Activated CD4-positive, alpha-beta T cell treated with anti-CD3 and anti-CD28 coated beads, Interleukin-2, Interleukin-6, amounts not matched to agents 100 ng/mL and 50 ng/mL, durations not matched to agents 16 hours and 8 hours (primary cell): ENCODE measurements around the gene HIPK3.
"Not testable (repeated sequence)": the region's sequence is repeated elsewhere in the genome, so short reads cannot be mapped to it uniquely, and the experiment has no call there.

ENCODE experiments used
- DNase-seq: peaks from one replicate; pipeline ENCODE4 v3.0.0-alpha.2; 2020

Gene HIPK3

DNA sequence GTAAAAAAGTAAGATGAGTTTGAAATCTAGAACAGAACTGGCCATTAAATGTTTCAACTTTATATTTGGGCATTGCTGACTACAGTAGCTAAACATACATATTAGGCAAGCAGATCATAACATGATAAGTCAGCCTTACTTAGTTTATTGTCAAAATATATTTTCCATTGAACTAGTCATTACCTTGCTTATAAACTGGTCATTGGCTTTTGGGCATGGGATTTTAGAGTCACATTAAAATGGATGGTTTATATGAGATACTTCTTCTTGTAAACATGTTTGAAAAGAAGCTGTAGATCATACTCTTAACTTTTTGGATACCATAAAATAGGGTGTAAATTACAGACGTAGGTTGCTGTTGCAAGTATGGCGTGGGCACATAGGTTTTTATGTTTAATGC lies 2.7 kb downstream of the HIPK3 start:
- DNase-seq: no peak

DNA sequence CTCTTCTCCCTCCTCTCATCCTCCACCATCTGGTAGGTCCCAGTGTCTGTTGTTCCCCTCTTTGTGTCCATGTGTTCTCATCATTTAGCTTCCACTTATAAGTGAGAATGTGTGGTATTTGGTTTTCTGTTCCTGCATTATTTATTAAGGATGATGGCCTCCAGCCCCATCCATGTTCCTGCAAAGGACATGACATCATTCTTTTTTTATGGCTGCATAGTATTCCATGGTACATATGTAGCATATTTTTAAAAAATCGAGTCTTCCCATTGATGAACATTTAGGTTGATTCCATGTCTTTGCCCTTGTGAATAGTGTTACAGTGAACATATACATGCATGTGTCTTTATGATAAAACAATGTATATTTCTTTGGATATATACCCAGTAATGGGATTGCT lies 4.2 kb downstream of the HIPK3 start:
- not testable (repeated sequence) for DNase-seq

DNA sequence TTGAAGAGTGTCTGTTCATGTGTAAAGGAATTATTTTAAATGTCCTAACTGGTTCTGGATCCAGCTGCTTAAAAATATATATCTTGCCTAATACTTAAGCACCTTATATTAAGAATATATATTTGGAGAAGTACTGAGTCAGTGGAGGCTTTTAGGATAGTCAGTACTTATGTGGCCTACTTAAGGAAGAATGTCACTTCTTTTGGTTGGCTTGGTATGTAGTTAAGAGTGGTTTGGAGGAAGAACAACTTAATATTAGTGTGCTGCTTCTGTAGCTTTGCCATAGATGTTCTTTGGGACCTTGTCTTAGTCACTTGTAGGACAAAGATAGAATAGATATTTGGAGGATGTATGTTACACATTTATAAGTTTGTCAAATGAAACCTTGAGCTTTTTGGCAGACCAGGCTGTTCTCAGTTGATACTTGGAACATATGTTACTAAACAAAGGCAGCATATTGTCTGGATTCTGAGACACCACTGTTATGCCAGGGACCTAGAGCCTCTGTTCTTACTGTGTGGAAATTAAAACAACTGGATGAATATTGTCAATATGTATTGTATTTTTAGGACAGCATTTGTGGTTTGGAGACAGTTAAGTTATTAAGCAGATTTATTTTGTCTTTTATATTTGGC lies 4.9 kb downstream of the HIPK3 start:
- no peak for DNase-seq

DNA sequence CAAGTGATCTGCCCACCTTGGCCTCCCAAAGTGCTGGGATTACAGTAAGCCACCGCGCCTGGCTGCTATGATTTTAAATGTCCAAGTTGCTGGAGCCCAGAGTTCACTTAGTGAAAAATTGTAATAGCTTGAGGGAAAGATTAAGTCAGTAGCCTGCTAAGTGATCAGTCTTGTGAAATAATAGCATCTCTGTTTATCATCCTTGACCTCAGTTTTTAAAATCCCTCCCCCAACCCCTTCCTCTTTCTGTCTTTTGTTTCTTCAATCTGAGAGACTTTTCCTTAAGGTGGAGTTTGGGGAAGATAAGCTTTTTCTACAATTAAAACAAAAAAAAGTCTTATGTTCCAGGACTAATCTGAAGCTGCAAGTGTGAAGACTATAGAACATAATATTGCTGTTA lies 6.4 kb downstream of the HIPK3 start:
- DNase-seq: no peak

DNA sequence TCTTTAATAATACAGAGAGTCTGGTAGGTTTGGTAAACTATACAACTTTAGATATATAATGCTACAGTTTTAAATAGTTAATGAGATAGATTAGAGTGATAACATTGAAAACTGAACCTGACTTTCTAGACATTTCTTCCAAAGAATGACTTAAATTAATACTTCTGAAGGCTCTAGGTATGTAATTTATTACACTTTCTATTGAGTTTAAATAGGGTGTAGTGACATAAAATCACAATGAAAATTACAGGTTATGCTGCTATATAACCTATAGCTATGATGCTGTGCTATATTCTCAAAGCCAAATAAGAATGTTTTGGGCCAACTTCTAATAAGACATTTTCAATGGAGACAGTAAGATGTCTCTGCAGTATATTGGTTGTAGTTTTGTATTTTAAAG lies 7.7 kb downstream of the HIPK3 start:
- DNase-seq: no peak

DNA sequence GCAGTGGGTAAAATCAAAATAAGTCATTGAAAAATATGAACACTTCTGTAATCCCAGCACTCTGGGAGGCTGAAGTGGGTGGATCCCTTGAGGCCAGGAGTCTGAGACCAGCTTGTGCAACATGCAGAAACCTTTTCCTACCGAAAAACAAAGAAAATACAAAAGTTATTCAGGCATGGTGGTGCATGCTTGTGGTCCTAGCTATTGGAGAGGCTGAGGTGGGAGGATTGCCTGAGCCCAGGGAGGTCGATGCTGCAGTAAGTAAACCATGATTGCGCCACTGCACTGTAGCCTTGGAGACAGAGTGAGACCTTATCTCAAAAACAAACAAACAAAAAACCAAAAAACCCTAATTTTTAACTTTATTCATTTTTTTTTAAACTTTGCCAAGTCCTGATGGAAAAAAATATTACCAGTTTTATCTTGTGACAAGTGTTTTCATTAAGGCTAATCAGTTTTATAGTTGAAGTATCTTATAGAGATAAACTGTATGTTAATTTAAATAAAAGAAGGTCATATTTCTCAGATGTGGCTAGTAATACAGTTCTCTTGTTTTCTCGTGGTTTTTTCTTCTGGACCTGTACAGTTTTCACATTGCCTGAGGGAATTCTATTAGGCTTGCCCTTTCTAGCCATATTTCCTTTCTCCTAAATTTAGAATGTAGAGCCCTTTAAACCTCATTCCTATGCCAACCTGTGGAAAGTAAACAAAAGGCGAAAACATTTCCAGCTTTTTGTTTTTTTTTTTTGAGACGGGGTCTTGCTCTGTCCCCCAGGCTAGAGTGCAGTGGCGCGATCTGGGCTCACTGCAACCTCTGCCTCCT lies 9.4 kb downstream of the HIPK3 start:
- no peak for DNase-seq

DNA sequence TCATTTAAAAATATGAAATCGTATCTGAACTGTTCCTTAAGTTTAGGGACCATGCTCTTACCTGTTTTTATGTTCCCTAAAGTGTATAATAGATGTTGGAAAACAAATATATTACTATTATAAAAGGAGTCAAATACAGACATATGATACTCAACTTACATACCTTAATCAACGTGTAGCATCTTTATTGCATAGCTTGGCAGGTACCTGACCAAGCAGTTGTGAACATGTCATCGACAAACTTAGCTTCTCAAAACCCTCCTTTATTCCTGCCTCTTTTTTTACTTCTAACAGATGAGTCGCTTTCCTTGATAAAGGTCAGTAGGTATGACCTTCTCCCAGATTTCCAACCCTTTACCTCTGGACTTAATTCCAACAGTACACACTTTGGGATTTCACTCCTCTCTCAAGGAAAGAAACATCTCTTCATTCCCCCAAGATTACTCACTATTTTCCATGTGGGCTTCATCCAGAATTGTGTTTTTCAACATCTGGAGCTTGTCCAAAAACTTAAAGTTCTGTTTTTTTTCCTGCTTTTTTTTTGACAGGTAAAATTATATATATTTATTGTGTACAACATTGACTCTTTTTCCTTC lies 11.9 kb downstream of the HIPK3 start:
- no peak for DNase-seq

DNA sequence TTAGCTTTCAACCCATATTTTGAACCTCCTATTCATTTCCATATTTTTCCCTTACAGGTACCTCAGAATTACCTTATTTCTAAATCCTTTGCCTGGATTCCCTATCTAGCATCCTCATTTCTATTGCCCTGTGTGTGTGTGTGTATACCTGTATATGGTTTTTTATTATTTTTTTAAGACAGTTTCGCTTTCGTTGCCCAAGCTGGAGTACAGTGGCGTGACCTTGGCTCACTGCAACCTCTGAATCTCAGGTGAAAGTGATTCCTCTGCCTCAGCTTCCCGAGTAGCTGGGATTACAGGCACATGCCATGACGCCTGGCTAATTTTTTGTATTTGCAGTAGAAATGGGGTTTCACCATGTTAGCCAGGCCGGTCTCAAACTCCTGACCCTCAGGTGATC lies 12.6 kb downstream of the HIPK3 start:
- no peak for DNase-seq

DNA sequence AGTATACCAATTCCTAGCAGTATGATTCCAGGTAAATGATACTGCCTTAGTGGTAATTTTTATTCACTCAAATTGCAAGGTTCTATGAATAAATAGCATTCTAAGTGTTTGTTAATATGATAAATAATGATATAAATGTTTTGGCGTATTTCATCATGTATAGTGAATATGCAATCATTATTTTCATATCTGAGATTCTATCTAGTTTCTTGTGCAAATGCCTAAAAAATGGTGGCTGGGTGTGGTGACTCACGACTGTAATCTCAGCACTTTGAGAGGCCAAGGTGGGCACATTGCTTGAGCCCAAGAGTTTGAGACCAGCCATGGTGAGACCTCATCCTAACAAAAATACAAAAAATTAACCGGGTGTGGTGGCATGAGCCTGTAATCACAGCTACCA lies 13.9 kb downstream of the HIPK3 start:
- DNase-seq: no peak

DNA sequence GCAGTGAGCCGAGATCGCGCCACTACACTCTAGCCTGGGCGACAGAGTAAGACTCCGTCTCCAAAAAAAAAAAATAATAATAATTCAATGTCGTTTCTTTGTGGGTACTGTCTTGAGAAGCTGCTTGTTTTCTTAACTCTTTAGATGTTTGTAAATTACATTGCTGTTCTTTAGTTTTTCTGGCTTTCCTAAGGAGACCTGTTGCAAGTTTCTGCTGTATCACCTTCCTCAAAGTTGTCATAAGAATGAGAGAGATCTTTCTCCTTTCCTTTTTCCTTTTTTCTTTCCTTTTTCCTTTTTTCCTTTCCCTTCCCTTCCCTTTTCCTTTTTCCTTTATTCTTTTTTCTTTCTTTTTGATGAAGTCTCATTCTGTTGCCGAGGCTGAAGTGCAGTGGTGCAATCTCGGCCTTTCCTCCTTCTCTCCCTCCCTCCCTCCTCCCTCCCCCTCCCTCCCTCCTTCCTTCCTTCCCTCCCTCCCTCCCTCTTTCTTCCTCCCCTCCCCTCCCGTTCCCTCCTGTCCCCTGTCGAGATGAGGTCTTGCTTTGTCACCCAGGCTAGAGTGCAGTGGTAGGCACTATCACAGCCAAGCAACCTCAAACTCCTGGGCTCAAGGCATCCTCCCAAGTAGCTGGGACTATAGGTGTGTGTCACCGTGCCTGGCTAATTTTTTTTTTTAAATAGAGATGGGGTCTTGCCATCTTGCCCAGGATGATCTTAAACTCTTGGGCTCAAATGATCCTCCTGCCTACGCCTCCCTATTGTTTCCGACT lies 15.3 kb downstream of the HIPK3 start:
- DNase-seq: no peak

DNA sequence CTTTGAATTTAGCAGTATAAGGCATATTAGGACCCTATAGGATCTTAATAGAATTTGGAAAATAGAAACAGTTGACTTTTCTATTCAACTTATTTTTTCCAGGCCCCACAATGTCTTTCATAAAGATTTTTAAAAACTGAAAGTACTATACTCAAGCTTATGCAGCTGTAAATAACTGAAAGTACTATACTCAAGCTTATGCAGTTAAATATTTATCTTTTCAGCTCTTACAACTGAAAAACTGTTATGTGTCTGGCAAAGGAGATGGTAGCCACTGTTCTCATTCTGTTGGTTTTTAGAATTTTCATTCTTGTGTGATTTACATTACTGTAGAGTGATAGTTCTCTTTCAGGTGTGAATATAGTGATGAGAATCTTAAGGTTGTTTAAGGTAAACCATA lies 16.5 kb downstream of the HIPK3 start:
- DNase-seq: no peak

DNA sequence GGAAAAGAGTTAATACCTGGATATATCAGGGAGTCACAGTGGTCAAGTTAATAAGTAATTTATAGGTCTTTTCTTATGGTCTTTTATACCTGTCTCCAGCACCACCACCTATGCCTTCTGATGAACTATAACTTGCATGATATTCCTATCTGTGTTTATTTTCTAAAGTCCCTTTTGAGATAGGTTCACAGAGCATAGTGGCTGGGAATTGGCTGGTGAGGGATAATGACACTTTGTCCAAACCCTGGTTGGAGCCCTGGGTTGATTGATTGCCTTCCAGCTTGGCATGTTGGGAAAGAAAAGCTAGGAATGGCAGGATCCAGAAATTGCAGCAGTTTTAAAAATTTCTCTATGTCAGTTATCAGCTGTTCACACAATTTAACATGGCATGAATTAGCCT lies 23.2 kb downstream of the HIPK3 start:
- DNase-seq: no peak

DNA sequence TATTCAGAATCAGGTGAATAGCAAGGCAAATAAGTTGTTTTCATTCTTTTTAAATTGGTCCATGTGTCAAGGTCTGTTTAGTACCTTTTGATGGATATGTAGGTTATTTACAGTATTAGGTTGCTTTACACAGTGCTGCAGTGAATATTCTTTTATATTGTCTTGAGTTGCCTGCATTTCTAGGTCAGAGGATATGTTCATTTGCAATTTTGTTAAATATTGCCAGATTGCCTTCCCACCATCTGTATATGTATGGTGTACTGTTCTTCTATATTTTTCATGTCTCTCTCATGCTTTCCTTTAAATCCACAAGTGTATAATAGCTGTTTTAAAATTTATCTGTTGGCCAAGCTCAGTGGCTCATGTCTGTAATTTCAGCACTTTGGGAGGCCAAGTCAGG lies 24.6 kb downstream of the HIPK3 start:
- no peak for DNase-seq

DNA sequence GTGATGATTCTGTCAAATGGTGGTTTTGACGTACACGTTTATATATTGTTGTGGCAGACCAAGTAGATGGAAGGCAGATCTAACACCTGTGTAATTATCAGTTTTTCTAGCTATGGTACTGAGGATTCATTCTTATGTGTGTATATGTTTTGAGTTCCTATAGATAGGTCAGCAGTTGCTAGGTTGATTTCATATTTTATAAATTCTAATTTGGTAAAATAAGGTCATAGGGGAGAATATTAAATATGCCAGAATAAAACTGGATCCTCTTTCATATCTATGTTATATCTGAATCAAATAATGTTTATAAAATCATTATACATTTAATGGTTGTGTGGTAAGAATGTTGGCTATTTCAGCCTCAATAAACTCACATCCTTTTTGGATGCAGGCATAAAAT lies 27.6 kb downstream of the HIPK3 start:
- DNase-seq: no peak

DNA sequence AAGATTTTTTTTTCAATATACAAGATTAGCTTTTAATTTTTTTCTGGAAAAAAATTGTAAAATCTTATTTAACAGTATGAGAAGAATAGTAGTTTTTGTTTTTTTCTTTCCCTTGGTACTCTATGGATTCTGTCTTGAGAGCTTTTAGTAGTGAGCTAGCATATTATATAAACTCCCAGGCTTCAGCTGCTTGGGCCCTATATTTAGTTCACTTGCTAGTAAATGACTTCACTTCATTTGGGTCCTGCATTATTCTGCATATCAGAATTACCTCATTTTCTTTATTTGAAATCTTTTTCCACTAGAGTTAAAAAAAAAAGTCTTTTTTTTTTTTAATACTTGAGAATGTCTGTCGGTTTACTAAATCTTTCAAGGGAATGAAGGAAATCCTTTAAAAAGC lies 33.1 kb downstream of the HIPK3 start:
- DNase-seq: no peak

DNA sequence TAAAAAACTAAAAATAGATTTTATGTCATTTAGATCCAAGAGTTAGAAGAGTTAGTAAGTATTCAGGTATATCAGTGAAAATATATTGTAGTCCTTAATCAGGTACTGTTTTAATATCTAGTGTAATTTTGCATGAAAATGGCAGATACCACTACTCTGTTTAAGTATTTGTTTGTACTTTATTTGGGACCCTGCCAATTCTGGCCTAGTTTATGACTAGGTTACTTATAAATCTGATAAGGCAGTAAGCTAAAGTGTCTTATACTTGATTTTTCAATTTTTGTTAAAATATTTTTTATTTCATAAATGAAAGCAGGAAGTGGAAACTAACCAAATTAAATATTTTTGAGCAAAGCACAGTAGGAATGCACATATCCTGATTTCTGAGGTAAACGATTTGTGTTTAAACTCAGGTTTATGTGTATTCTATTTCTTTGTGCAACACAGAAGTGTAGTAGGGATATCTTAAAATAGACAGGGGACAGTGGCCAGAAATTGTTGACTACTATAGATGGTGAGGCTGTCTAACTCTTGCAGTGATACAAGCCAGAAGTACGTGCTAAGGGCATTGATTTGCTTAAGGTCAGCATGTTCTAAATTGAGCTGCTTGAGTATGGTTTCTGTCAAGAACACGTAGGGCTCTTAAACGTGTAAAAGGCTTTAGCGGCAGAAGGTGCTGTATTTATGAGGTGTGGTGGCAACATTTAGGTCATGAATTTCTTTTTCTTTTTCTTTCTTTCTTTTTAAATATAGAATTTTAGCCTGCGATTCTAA lies 34.0 kb downstream of the HIPK3 start:
- DNase-seq: no peak

DNA sequence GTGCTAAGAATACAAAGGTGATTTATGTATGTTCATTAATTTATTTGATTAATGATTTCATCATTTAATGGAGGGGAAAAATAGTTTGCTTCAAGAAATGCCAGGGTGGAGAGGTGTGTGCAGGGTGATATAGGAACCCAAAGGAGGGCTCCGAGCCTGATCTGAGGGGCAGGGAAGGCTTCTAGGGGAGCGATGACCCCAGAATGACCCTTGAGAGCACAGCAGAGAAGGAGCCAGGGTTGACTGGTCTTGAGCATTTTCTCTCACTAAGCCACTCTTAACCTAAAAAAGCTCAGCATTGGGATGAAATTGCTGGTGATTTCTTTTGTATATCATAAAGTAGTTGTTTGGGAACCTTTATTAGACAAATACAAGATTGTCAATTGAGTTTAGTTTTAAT lies 35.1 kb downstream of the HIPK3 start:
- DNase-seq: no peak

DNA sequence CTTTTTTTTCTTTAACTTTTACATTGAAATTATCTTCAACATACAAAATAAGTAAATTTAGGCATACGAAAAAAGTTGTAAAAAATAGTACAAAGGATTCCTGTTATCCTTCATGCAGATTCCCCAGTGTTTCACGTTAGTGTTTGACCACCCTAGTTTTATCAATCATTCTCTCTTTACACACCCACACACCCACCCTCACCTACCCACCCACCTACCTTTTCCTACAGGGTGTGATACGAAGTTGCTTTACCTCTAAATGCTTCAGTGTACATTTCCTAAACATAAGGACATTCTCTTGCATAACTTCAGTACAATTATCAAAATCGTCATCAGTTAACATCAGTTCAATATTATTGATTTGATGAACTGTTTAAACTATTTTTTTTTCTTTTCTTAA lies 37.0 kb downstream of the HIPK3 start:
- DNase-seq: no peak

DNA sequence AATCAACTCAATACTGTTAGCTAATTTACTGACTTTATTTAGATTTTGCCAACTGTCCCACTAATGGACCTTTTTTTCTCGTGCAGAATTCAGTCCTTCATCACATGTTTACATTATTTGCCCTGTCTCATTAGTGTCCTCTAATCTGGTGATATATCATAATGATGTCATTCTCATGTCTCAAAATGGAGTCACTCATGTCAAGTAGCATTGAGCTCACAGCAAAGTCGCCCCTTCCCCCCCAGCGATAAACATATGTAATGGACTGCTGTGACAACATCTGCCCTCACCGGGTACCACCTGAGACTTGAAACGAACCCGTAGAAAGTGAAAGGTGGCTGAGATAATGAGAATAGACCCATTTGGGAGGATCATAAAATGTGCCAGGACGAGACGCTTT lies 37.6 kb downstream of the HIPK3 start:
- DNase-seq: no peak

DNA sequence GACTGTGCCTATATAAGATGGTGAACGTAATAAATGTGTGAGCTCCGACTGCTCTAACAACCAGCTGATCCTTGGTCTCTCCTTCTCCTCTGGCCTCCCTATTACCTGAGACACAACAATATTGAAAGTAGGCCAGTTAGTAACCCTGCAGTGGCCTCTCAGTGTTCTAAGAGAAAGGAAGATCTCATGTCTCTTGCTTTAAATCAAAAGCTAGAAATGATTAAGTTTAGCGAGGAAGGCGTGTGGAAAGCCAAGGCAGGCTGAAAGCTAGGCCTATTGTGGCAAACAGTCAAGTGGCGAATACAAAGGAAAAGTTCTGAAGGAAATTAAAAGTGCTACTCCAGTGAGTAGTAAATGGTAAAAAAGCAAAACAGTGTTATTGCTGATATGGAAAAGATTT lies 39.5 kb downstream of the HIPK3 start:
- peak; percentile 6 for DNase-seq

DNA sequence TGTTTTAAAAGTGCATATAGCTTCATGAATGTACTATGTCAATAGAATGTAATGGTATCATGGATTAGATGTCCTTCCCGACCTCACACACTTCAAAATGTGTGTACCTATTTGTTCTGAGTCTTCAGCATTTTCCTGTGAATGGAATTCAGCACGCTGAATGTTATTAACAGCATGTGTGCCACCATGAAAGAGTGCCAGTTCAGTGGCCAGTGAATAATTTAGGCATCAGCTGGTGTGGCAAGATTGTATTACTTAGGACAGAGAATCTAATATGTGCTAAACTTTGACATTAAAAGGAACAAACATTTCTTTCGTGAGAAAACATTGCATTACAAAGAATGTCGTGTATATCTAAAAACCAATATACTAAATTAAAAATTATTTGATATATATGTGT lies 46.4 kb downstream of the HIPK3 start:
- DNase-seq: no peak

DNA sequence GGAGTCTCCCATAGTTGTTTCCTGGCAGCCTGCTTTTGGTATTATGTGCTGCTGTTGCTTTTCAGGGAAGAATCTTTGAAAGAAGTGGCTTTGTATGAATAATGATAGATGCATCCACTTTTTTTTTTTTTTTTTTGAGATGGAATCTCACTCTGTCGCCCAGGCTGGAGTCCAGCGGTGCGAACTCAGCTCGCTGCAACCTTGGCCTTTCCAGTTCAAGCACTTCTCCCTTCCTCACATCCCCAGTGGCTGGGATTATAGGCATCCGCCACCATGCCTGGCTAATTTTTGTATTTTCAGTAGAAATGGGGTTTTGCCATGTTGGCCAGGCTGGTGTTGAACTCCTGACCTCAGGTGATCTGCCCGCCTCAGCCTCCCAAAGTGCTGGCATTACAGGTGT lies 49.6 kb downstream of the HIPK3 start:
- not testable (repeated sequence) for DNase-seq

DNA sequence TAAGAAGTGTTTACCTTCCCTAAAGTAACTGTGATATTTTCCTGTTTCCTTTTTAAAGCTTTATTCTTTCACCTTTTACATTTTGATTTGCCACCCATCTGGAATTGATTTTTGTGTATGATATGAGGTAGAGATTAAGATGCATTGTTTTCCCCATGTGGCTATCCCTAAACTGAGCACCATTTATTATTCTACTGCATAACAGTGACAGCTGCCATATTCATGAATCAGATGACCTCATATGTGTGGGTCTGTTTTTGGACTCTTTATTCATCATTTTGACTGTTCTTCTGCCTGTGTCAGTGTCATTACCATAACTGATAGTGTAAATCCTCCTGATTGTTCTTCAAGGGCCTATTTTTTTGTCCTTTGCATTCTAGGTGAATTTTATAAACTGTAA lies 50.8 kb downstream of the HIPK3 start:
- DNase-seq: no peak
